ENCODE measurements around the gene CPEB2.
"Not testable (repeated sequence)": the region's sequence is repeated elsewhere in the genome, so short reads cannot be mapped to it uniquely, and the experiment has no call there.

Gene CPEB2

GRCh38 chr4:15063341-15063740 lies 61.1 kb downstream of the CPEB2 start:
- DNase-seq, result no peak

DNA sequence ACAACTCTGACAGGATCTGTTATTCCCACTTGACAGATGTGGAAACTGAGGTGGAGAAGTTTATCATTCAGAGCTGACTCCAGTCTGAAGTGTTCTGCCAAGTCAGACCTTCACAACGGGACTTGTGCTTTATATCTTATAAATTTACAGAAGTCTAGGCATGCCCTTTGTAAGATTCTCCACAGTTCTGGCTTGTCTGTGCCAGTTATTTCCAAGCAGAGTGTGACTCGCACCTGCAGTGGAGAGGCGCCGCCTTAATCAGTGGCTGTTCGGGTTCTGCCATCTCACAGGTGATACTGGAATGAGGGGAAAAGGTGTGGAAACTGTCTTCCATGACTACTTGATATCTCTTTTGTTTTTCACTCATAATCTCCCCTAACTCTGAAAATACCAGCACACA lies 63.2 kb downstream of the CPEB2 start:
- DNase-seq, result no peak

DNA sequence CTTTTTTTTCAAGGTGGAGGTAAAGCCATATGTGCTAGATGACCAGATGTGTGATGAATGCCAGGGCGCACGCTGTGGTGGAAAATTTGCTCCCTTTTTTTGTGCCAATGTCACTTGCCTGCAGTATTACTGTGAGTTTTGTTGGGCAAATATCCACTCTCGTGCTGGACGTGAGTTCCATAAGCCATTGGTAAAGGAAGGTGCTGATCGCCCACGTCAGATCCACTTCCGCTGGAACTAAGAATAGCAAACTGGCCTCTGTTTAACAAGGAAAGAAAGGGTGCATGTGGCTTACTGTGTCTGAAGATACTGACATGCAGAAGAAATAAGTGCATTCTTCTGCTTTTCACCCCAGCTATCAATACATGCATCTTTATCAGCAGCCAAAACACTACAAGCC lies 63.9 kb downstream of the CPEB2 start:
- DNase-seq, result no peak

DNA sequence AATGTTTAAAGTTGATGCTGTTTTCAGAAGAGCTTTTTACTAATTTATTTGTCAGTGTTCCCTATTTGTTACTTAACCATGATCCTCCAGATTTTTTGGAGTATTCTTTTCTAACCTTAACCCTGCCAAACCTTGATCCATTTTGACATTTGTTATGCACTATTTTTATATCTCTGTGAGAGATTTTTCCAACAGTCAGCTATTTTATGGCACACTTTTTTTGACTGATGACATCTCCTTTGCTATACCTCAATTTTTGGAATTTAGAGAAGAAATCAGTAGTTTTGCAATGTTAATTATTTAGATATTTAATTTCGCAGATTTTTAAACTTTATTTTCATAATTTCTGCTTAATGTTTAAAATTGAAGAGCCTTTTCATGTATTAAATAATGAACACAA lies 66.0 kb downstream of the CPEB2 start:
- no peak for DNase-seq

DNA sequence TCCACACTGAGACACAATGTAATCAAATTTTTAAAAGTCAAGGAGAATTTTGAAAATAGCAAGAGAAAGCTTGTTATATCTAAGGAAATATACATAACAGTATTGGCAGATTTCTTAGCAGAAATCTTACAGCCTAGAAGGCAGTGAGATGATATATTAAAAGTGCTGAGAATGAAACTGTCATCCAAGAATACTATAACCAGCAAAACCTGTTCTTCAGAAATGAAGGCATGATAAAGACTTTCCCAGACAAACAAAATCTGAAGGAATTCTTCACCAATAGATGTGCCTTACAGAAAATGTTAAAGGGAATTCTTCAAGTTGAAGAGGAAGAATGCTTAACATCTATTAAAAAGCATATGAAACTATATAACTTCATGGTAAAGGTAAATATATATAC lies 73.6 kb downstream of the CPEB2 start:
- DNase-seq, result no peak

- DNase-seq, result no peak
Measured at GRCh38 chr4:15077969-15078368, 75.7 kb downstream of the CPEB2 start.

DNA sequence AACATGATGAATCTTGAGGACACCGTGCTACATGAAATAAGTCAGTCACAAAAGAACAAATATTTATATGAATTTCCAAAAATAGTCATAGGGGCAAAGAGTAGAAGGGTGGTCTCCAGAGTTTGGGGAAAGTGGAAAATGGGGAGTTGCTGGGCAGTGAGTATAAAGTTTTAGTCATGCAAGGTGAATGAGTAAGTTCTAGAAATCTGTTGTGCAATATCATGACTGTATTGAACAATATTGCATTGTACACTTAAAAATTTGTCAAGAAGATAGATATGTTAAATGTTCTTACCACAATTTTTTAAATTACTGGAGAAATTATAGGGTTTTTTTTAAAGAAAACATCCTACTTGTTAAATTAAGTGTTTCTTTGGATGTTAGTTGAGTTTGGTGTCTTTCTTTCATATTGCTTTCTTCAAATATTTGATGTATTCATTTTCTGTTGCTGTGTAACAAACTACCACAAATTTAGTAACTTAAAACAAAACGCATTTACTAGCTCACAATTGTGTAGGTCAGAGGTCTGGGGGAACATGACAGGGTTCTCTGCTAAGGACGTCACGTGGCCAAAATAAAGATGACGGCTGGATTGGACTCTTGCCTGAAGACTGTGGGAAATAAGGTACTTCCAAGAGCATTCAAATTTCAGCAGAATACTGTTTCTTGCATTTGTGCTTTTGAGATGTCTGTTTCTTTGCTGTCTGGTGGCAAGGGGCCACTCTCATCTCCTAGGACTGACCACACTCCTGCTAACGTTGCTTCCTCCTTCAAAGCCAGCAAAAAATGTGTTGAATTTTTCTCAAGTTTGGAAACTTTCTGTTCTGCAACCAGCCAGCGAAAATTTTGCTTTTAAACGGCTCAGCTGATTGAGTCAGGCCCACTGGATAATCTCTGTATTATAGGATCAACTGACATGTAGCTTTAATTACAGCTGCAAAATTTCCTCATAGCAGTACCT lies 76.7 kb downstream of the CPEB2 start:
- no peak for DNase-seq

- DNase-seq, result no peak
Measured at GRCh38 chr4:15084780-15085179, 82.5 kb downstream of the CPEB2 start.

DNA sequence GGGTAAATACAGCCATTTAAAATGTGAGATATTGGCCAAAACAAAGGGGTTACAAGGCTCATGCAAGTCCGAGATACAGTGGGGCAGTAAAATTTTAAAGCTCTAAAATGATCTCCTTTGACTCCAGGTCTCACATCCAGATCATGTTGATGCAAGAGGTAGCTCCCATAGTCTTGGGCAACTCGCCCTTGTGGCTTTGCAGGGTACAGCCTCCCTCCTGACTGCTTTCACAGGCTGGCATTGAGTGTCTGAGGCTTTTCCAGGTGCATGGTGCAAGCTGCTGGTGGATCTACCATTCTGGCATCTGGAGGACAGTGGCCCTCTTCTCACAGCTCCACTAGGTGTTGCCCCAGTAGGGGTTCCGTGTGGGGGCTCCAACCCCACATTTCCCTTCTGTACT lies 83.5 kb downstream of the CPEB2 start:
- DNase-seq, result not testable (repeated sequence)

- DNase-seq, result not testable (repeated sequence)
Measured at GRCh38 chr4:15086259-15086658, 84.0 kb downstream of the CPEB2 start.

DNA sequence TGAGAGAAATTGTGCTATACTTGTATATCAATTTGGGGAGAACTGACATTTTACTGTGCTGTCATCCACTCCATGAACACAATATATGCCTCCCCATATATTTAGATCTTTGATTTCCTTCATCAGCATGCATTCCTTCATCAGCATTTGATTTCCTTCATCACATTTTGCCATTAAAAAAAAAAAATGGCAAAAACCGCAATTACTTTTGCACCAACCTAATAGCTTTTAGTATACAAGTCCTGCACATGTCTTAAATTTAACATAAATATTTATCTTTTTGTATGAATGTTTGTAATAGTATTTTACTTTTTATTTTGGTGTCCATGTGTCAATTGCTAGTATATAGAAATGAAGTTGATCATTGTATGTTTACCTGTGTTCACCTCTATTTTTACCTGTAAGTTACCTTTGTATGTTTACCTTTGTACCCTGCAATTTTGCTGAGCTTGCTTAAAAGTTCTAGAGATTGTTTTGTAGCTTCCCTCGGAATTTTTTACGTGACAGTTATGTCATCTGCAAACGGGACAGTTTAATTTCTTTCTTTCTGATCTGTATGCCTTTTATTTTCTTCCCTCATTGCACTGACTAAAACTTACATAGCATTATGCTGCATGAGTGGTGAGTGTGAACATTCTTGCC lies 86.2 kb downstream of the CPEB2 start:
- DNase-seq, result no peak

DNA sequence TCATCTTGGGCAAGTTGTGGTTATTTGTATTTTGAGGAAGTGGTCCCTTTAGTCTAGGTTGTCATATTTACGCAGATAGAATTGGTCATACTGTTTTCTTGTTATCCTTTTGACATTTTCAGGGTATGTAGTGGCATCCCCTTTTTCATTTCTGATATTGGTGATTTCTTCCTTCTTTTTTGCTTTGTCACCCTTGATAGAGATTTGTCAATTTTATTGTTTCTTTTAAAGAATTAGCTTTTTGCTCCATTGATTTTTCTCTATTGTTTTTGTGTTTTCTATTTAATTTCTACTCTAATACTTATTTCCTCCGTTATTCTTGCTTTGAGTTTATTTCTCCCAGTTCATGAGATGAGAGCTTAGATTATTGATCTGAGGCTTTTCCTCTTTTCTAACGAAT lies 87.7 kb downstream of the CPEB2 start:
- DNase-seq, result no peak

DNA sequence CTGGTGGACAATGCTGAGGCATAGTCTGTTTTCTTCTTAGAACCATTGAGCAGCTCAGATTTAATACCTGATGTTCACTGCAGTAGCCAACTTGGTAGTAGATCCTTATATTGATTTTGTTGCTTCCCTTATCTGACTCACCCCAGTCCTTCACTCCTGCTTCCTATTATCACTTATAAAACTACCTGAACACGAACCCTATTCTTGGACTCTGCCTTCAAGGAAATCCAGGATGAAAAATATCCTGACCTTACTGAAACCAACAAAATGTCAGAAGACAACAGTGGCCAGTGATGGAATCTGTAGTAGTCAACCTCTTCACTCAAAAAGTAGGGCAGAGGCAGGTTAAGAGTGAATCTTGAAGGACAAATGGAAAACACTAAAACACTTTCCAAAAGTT lies 98.1 kb downstream of the CPEB2 start:
- no peak for DNase-seq

DNA sequence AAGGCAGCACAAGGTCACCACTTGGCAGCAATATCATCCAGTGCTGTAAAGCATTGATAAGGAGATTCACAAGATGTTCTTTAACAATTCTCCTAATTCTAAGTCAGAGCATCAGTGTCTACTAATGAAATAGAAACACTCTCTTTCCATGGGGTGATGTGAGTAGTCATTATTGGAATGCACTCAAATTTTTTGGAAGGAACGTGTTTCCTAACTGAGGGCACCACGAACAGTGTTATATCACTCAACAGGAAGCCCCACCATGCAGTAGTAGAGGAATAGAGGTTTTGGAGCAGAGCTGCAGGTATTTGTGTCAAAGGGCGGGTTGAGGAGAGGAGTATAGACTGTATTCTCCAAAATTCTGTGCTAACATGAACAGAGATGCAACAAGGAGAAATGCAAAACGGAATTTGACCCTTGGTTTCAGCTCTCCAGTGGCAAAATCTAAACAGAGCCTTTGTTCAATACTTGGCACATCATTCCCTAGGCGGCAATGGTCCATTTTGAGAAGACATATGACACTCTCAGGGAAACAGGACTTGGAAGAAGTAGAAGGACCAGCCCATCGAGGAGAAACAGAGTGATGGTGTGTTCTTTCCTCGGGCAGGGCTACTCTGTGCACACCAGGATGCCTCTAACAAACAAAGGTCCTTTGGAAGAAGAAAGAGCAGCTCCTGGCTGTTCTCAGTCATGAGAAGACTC lies 98.9 kb downstream of the CPEB2 start:
- DNase-seq, result no peak

DNA sequence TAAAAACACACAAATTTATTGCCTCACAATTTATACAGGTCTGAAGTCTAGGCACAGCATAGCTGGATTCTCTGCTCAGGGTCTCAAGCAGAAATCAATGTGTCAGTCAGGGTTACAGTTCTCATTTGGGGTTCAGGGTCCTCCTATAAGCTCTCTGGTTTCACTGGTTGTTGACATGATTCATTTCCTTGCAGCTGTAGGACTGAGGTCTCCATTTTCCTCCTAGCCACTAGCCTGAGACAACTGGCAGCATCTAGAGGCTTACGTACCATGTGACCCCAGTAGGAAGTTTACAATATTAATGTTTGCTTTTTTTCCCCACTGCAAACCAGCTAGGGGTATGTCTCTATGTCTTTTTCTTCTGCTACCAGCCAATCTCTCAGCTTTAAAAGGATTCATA lies 102.5 kb downstream of the CPEB2 start:
- no peak for DNase-seq

DNA sequence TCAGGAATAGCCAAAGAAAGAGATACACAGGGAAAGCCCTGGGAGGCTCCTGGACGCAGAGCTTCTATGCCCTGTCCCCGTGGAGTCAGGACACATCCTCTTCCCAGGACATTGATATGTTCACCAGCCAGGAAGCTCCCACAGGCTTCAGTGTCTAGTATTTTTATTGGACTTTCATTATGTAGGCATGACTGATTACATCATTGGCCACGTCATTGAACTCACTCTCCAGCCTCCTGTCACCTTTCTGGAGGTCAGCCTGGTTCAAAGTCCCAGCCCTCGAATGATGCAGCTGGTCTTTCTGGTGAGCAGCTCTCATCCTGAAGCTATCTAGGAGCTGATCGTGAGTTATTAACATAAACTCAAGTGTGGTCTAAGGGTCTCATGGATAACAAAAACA lies 104.1 kb downstream of the CPEB2 start:
- DNase-seq, result no peak

GRCh38 chr4:15109600-15109999 lies 107.3 kb downstream of the CPEB2 start:
- DNase-seq, result no peak

DNA sequence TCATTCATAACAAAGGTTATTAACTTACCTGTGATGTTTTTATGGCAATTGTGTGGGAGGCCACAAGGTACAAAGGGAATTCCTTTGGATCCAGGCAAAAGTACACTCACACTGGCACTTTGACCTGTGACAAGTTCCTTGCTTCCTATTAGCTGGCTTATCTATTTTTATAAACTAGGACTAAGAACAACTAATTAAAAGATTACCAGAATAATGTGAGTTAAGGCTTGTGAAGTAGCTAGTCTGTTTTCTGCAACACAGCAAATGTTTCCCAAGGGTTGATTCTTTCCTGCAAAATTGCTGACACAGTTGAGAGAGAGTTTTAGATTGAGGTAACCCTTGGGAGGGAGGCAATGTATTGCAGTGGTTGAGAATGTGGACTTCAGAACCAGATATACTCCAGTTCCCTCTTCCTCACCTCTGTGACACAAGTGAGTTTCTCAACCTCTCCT lies 107.9 kb downstream of the CPEB2 start:
- no peak for DNase-seq

- DNase-seq, result no peak
Measured at GRCh38 chr4:15116509-15117079, 114.3 kb downstream of the CPEB2 start.

DNA sequence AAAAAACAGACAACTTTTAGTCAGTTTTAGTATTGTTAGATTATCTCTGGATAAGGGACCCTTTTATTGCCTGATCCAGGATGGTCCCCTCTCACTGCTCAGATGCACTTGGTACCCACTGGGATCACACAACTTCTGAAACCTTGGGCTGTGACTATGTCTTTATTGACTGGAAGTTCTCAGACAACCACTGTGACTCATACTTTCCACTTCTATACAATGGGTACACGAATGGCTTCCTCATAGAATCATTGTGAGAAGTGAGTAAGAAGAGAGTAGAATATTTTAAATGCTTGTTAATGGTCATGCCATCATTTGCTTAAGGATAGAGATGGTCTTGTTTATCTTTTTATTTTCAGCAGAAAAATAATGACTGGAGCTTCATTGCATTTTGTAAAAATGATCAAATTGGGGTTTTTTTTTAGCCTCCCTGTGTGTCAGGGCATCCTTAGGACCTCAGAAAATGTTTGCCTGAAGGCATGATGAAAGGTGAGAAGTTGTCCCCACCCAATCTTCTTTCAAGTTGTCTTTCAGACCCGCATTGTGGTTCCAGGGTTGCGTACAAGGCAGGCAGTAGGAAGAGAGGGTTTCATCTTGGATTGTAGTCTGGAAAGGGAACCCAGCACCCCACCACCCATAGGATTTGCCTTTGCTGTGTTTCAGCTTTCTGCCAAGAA lies 115.1 kb downstream of the CPEB2 start:
- DNase-seq, result no peak

DNA sequence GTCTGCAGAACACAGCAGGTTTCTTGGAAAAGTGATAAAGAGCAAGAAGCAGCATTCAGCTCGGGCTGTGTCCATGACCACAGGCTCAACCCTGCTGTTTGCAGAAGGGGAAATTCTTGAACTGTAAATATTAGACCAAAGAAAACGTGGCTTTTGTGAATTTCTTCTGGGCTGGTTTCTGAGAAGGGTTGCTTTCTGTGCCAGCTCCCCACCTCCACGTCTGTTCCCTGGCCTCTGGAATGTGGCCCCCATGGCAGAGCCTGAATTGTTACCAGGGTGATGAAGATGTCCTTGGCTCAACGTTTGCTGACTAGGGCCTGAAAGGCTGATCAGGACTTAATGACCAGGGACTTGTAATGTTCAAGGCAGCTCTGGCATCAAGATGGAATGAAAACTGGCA lies 116.0 kb downstream of the CPEB2 start:
- DNase-seq, result no peak

All from CD4-positive, alpha-beta T cell treated with Interferon alpha-2 for 1 hour (primary cell).